Mucosa of gallbladder (tissue), 1 donor: ENCODE measurements around the gene ZNF527. TPM values are rescaled to one million over a fixed set of nuclear protein-coding genes. Genes with fewer than 3 reads are reported as not detected.

Source experiments
- total RNA-seq: library from RNA; stranded (reverse); gene quantifications from one replicate; pipeline ENCODE4 v1.2.1, GENCODE V29; 2021
- donor health status: DM: no; HTN: no; CAD: no.

Gene ZNF527
- total RNA-seq, 1 donor from 2014 or later: 5.9 TPM

Other genes starting within 250 kb of the ZNF527 start
- 10.0 TPM for gene ZNF585A, start 198.4 kb upstream of the ZNF527 start, total RNA-seq
- gene ZNF585B, start 160.6 kb upstream of the ZNF527 start, total RNA-seq: 23.8 TPM
- gene ZNF383, start 152.9 kb upstream of the ZNF527 start, total RNA-seq: 10.4 TPM
- gene ZNF569, start 96.3 kb downstream of the ZNF527 start, total RNA-seq: 7.0 TPM
- gene ZNF570, start 98.3 kb downstream of the ZNF527 start, total RNA-seq: 7.7 TPM
- gene ZNF793, start 135.8 kb downstream of the ZNF527 start, total RNA-seq: 10.8 TPM
- 7.3 TPM for gene ZNF571, start 223.7 kb downstream of the ZNF527 start, total RNA-seq
- gene ZNF540, start 223.8 kb downstream of the ZNF527 start, total RNA-seq: 3.1 TPM